Central memory CD8-positive, alpha-beta T cell (primary cell): ENCODE measurements around the gene SERP2.

Experiments
- ATAC-seq: fragments of 150-1000 bp; cut with Tn5 transposase; replicated peaks from 2 replicates; pipeline ENCODE4 v1.10.0; 2022; ENCODE audit warnings: mild to moderate bottlenecking, moderate FRiP score, moderate number of reproducible peaks; ENCODE audit not compliant: poor library complexity, severe bottlenecking; ENCODE audit errors: extremely low read depth
- DNase-seq, 2 donors: peaks; one replicate each; pipeline ENCODE4 v3.0.0; 2021; ENCODE audit warnings: low spot score in 2 of 2
- H3K27ac Mint-ChIP-seq: one replicate; pipeline ENCODE4 v1.8.0; 2022; ENCODE audit warnings: low read depth, mild to moderate bottlenecking, moderate library complexity, mixed read lengths
- H3K27me3 Mint-ChIP-seq: one replicate; pipeline ENCODE4 v1.8.0; 2022; ENCODE audit warnings: mixed read lengths
- H3K36me3 Mint-ChIP-seq: one replicate; pipeline ENCODE4 v1.8.0; 2022; ENCODE audit warnings: mild to moderate bottlenecking, moderate library complexity, mixed read lengths; ENCODE audit not compliant: insufficient read depth
- H3K4me1 Mint-ChIP-seq: one replicate; pipeline ENCODE4 v1.8.0; 2022; ENCODE audit warnings: mixed read lengths
- H3K4me3 Mint-ChIP-seq: one replicate; pipeline ENCODE4 v1.8.0; 2022; ENCODE audit warnings: mild to moderate bottlenecking, moderate library complexity, mixed read lengths
- H3K9me3 Mint-ChIP-seq: one replicate; pipeline ENCODE4 v1.8.0; 2022; ENCODE audit warnings: mixed read lengths

The SERP2 gene

GRCh38 chr13:44411841-44412240, 38.2 kb downstream of the SERP2 start:
- Mint-ChIP-seq H3K9me3 (no peaks in the 10 kb centered on the region), H3K4me3 (no peak overlapping the region), H3K27ac (peak overlapping the region; percentile 68), H3K36me3 (peaks cover 1% of the 10 kb centered on the region), H3K4me1 (no peaks in the 10 kb centered on the region), H3K27me3 (peaks cover 26% of the 10 kb centered on the region)
- DNase-seq = no peak
- ATAC-seq = no peak

GRCh38 chr13:44412346-44412935, 38.8 kb downstream of the SERP2 start:
- ATAC-seq = no peak
- no peaks in the 10 kb centered on the region for H3K4me1 Mint-ChIP-seq
- H3K27me3 Mint-ChIP-seq = peaks cover 29% of the 10 kb centered on the region
- H3K36me3 Mint-ChIP-seq = peaks cover 1% of the 10 kb centered on the region
- DNase-seq = no peak
- H3K4me3 Mint-ChIP-seq = no peak overlapping the region
- no peaks in the 10 kb centered on the region for H3K9me3 Mint-ChIP-seq
- H3K27ac Mint-ChIP-seq = peak overlapping the region; percentile 68

GRCh38 chr13:44413095-44413494, 39.5 kb downstream of the SERP2 start:
- Mint-ChIP-seq H3K36me3 (peaks cover 1% of the 10 kb centered on the region), H3K9me3 (no peaks in the 10 kb centered on the region), H3K27ac (no peak overlapping the region), H3K27me3 (peaks cover 32% of the 10 kb centered on the region), H3K4me3 (no peak overlapping the region), H3K4me1 (no peaks in the 10 kb centered on the region)
- no peak for ATAC-seq
- no peak for DNase-seq

GRCh38 chr13:44414716-44415115, 41.1 kb downstream of the SERP2 start:
- no peak for DNase-seq
- no peak overlapping the region for H3K27ac Mint-ChIP-seq

GRCh38 chr13:44415815-44416214, 42.2 kb downstream of the SERP2 start:
- no peaks in the 10 kb centered on the region for H3K36me3 Mint-ChIP-seq
- DNase-seq = no peak

More at GRCh38 chr13:44414716-44415115, 41.1 kb downstream of the SERP2 start:
- H3K4me3 Mint-ChIP-seq = no peak overlapping the region
- H3K36me3 Mint-ChIP-seq = no peaks in the 10 kb centered on the region
- ATAC-seq = no peak
- peaks cover 32% of the 10 kb centered on the region for H3K27me3 Mint-ChIP-seq
- H3K9me3 Mint-ChIP-seq = no peaks in the 10 kb centered on the region
- H3K4me1 Mint-ChIP-seq = no peaks in the 10 kb centered on the region

GRCh38 chr13:44416301-44416700, 42.7 kb downstream of the SERP2 start:
- Mint-ChIP-seq H3K27ac (peak overlapping the region; percentile 47), H3K4me3 (no peak overlapping the region), H3K9me3 (no peaks in the 10 kb centered on the region), H3K27me3 (peaks cover 28% of the 10 kb centered on the region), H3K36me3 (no peaks in the 10 kb centered on the region), H3K4me1 (no peaks in the 10 kb centered on the region)
- ATAC-seq (no peak), DNase-seq (no peak)

More at GRCh38 chr13:44415815-44416214, 42.2 kb downstream of the SERP2 start:
- ATAC-seq = no peak
- Mint-ChIP-seq H3K27me3 (peaks cover 25% of the 10 kb centered on the region), H3K4me3 (no peak overlapping the region), H3K27ac (peak overlapping the region; percentile 47), H3K4me1 (no peaks in the 10 kb centered on the region), H3K9me3 (no peaks in the 10 kb centered on the region)

- Mint-ChIP-seq H3K36me3 (no peaks in the 10 kb centered on the region), H3K4me3 (no peak overlapping the region), H3K27ac (no peak overlapping the region), H3K9me3 (no peaks in the 10 kb centered on the region), H3K4me1 (no peaks in the 10 kb centered on the region), H3K27me3 (peaks cover 33% of the 10 kb centered on the region)
- no peak for ATAC-seq
- DNase-seq = no peak
Measured at GRCh38 chr13:44416744-44417143, 43.1 kb downstream of the SERP2 start.

GRCh38 chr13:44417446-44417845, 43.8 kb downstream of the SERP2 start:
- Mint-ChIP-seq H3K27ac (no peak overlapping the region), H3K4me1 (no peaks in the 10 kb centered on the region), H3K4me3 (no peak overlapping the region), H3K27me3 (peaks cover 40% of the 10 kb centered on the region), H3K9me3 (no peaks in the 10 kb centered on the region), H3K36me3 (no peaks in the 10 kb centered on the region)
- no peak for ATAC-seq
- DNase-seq = no peak

- H3K4me1 Mint-ChIP-seq = no peaks in the 10 kb centered on the region
- H3K9me3 Mint-ChIP-seq = no peaks in the 10 kb centered on the region
- DNase-seq = no peak
- H3K4me3 Mint-ChIP-seq = no peak overlapping the region
- H3K27ac Mint-ChIP-seq = no peak overlapping the region
- peaks cover 44% of the 10 kb centered on the region for H3K27me3 Mint-ChIP-seq
- ATAC-seq = no peak
- peaks cover under 1% of the 10 kb centered on the region for H3K36me3 Mint-ChIP-seq
Measured at GRCh38 chr13:44417876-44418275, 44.3 kb downstream of the SERP2 start.

GRCh38 chr13:44420376-44421220, 47.0 kb downstream of the SERP2 start:
- no peak for DNase-seq
- no peaks in the 10 kb centered on the region for H3K9me3 Mint-ChIP-seq

GRCh38 chr13:44421853-44422525, 48.4 kb downstream of the SERP2 start:
- Mint-ChIP-seq H3K27me3 (peaks cover 55% of the 10 kb centered on the region), H3K27ac (no peak overlapping the region), H3K4me1 (no peaks in the 10 kb centered on the region), H3K4me3 (no peak overlapping the region), H3K36me3 (peaks cover 2% of the 10 kb centered on the region), H3K9me3 (no peaks in the 10 kb centered on the region)
- ATAC-seq (no peak), DNase-seq (no peak)

More at GRCh38 chr13:44420376-44421220, 47.0 kb downstream of the SERP2 start:
- H3K27ac Mint-ChIP-seq = no peak overlapping the region
- peaks cover 2% of the 10 kb centered on the region for H3K36me3 Mint-ChIP-seq
- no peaks in the 10 kb centered on the region for H3K4me1 Mint-ChIP-seq
- no peak for ATAC-seq
- peaks cover 68% of the 10 kb centered on the region for H3K27me3 Mint-ChIP-seq
- H3K4me3 Mint-ChIP-seq = no peak overlapping the region

GRCh38 chr13:44422755-44423643, 49.4 kb downstream of the SERP2 start:
- no peaks in the 10 kb centered on the region for H3K4me1 Mint-ChIP-seq
- H3K36me3 Mint-ChIP-seq = peaks cover 2% of the 10 kb centered on the region
- peaks cover 47% of the 10 kb centered on the region for H3K27me3 Mint-ChIP-seq
- no peak overlapping the region for H3K27ac Mint-ChIP-seq
- ATAC-seq (no peak), DNase-seq (peak in 1 of 2 donors; percentile 8)
- no peak overlapping the region for H3K4me3 Mint-ChIP-seq
- H3K9me3 Mint-ChIP-seq = no peaks in the 10 kb centered on the region
